HG03432 (cell line): Measurements from ENCODE around the gene TBX19.
"Not testable (repeated sequence)": the region's sequence is repeated elsewhere in the genome, so short reads cannot be mapped to it uniquely, and the experiment has no call there.

Experiments
- ATAC-seq: cut with Tn5 transposase; IDR thresholded peaks from one replicate; pipeline ENCODE4 v1.9.1; 2021; ENCODE audit warnings: mild to moderate bottlenecking, moderate library complexity; ENCODE audit not compliant: unreplicated experiment

The TBX19 gene

DNA sequence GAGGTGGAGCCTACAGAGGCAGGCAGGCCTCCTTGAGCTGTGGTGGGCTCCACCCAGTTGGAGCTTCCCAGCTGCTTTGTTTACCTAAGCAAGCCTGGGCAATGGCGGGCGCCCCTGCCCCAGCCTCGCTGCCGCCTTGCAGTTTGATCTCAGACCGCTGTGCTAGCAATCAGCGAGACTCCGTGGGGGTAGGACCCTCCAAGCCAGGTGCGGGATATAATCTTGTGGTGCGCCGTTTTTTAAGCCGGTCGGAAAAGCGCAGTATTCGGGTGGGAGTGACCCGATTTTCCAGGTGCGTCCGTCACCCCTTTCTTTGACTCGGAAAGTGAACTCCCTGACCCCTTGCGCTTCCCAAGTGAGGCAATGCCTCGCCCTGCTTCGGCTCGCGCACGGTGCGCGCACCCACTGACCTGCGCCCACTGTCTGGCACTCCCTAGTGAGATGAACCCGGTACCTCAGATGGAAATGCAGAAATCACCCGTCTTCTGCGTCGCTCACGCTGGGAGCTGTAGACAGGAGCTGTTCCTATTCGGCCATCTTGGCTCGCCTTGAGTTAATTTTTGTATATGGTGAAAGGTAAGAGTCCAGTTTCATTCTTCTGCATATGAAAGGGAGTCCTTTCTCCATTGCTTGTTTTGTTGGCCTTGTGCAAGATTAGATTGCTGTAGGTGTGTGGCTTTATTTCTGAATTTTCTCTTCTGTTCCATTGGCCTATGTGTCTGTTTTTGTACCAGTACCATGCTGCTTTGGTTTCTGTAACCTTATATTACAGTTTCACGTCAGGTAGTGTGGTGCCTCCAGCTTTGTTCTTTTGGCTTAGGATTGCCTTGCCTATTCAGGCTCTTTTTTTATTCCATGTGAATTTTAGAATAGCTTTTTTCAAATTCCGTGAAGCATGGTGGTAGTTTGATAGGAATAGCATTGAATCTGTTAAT is 73.9 kb downstream of the TBX19 start:
- ATAC-seq, result not testable (repeated sequence)

DNA sequence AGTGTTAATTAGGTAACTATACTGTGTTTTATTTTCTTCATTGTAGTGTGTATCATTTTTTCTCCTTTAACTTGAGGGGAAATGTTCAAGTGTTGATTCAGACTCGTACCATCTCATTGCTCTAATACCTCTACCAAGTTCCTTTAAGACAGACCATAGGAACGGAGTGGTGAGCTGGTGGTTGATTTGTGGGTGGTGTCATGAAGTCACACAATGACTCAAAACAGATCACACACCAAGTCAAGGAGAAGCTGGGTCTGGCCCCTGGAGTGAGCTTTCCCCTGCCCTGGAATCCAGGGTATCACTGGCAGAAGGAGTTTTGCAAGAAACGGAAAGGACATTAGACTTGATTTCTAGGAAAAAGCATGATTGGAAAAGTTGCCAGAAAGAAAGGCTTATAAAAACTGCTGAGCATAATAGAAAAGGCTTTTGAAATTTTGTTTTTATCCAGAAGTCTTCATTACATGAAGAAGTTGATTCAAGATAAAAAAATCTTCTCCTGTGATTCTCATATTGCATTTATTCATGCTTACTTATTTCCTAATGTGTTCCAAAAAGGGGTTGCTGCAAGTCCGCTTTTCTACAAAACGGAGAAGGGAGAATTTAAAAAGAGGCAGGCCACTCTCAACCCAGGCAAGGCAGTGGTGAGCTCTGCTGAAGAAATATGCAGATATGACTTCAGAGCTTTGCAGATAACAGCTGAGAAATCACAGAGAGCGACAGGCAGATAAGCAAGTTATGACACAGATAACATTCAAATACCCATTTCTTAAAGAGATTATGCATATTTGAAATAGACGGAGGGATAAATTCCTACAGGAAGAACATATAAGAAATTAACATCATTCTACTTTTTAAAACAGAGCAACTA is 79.7 kb downstream of the TBX19 start:
- ATAC-seq, result no peak

DNA sequence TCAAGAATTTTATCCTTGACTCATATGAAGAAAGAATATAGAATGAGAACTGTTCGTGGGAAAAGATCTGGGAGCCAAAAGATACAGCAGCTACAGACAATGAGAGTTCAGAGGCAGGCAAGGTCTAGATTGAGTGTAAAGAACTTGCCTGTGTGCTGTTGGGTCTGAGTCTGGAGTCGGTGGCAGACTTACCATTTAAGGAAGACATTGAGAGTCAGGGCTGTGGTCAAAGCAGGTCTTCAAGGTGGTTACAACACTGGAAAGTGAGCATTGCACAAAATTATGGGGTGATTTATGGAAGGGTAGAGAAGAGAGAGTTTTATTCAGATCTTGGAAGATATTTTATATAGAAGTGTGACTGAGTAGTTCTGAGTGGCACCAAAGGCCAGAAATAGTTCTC is 80.6 kb downstream of the TBX19 start:
- no peak for ATAC-seq

DNA sequence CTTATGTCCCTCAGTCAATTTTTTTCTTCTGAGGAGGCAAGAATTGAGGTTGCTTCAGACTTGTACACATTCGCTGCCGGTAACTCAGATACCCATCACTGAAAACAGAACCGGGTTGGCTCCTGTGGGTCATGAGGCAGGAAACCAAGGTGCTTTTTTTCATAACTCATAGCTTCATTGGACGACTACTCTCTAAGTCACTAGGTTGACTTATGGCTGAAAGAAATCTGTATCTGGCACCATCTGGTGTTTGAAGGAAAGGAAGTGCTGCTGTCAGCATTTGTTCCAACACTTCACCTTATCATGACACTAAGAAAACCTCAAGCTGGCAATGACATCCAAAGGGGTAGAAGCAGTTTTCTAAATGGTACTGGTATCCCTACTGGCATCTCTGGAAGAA is 82.3 kb downstream of the TBX19 start:
- no peak for ATAC-seq
